Endothelial cell (in vitro differentiated cells): Measurements from ENCODE around the gene NOX1. TPM values are rescaled to one million over a fixed set of nuclear protein-coding genes. Genes with fewer than 3 reads are reported as not detected.
"Not testable (repeated sequence)": the region's sequence is repeated elsewhere in the genome, so short reads cannot be mapped to it uniquely, and the experiment has no call there.

Source experiments
- DNase-seq: peaks from one replicate; pipeline ENCODE4 v3.0.0; 2021; ENCODE audit warnings: low spot score
- H3K27ac Mint-ChIP-seq: one replicate; pipeline ENCODE4 v1.8.0; 2021; ENCODE audit warnings: mixed read lengths, inconsistent platforms; ENCODE audit not compliant: unreplicated experiment
- H3K27me3 Mint-ChIP-seq: one replicate; pipeline ENCODE4 v1.8.0; 2021; ENCODE audit warnings: mild to moderate bottlenecking, moderate library complexity, mixed read lengths, inconsistent platforms; ENCODE audit not compliant: unreplicated experiment
- H3K36me3 Mint-ChIP-seq: one replicate; pipeline ENCODE4 v1.8.0; 2021; ENCODE audit warnings: mild to moderate bottlenecking, low read depth, mixed read lengths, inconsistent platforms; ENCODE audit not compliant: unreplicated experiment
- H3K4me1 Mint-ChIP-seq: one replicate; pipeline ENCODE4 v1.8.0; 2021; ENCODE audit warnings: mild to moderate bottlenecking, mixed read lengths, inconsistent platforms; ENCODE audit not compliant: unreplicated experiment
- H3K4me3 Mint-ChIP-seq: one replicate; pipeline ENCODE4 v1.8.0; 2021; ENCODE audit warnings: mild to moderate bottlenecking, mixed read lengths, inconsistent platforms; ENCODE audit not compliant: unreplicated experiment
- H3K9me3 Mint-ChIP-seq: one replicate; pipeline ENCODE4 v1.8.0; 2021; ENCODE audit warnings: mixed read lengths, inconsistent platforms; ENCODE audit not compliant: unreplicated experiment
- total RNA-seq: library from RNA; stranded (reverse); fragmentation: NEBNext Ultra II Directional; extraction: Animal tissue kit (Norgen Biotek cat#: 25700); gene quantifications from one replicate; pipeline ENCODE4 v1.2.1, GENCODE V29; 2021; ENCODE audit not compliant: unreplicated experiment
- TF ChIP-seq, protein P1 (sequence below): fragments of 200-600 bp; sonication (generic); IDR thresholded peaks from one replicate; pipeline ENCODE4 v1.5.0; 2021; ENCODE audit warnings: antibody characterized with exemption; ENCODE audit not compliant: unreplicated experiment

The NOX1 gene
- total RNA-seq, 1 donor from 2014 or later: not detected

DNA sequence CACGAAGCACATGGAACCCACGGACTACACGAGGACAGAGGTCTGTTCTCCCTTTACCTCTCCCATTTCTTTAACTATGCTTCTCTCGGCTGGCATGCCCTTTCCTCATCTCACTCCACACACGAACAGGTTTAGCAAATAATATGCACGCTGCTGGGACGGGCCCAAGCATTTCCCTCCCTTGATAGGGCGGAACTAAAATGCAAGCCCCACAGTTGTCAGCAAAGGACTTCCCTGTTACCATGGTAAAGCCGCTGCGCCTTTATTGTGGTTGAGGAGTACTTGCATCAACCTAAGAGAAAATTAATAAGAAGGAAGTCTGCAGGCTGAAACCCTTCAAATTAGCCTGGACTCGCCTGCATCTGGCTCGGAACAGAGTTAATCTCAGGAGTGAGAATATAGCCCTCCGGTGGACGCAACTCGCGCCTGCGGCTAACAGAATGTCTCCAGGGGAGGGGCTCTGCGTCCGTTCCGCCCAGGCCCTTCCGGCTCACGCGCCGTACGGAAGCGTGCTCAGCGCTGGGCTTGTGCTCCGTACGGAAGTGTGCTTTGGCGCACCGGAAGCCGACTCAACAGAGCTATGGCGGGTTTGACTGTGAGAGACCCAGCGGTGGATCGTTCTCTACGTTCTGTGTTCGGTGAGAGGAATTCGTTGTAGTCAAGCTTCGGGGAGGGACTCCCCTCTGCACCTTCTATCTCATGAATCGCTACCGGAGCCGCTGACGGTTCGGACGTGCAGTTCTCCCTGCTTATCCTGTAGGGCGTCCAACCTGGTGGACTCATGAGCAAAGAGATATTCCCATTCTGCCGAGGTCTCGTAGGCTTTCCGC is 54.1 kb downstream of the NOX1 start, which contains the start of gene CSTF2:
TSS of gene CSTF2 (plus strand) at position 555 of the 830 bp plus-strand sequence. CDS start at position 581, 26 bp downstream.
- H3K9me3 Mint-ChIP-seq: no peaks in the 10 kb centered on the region
- TF ChIP-seq, protein P1, sequence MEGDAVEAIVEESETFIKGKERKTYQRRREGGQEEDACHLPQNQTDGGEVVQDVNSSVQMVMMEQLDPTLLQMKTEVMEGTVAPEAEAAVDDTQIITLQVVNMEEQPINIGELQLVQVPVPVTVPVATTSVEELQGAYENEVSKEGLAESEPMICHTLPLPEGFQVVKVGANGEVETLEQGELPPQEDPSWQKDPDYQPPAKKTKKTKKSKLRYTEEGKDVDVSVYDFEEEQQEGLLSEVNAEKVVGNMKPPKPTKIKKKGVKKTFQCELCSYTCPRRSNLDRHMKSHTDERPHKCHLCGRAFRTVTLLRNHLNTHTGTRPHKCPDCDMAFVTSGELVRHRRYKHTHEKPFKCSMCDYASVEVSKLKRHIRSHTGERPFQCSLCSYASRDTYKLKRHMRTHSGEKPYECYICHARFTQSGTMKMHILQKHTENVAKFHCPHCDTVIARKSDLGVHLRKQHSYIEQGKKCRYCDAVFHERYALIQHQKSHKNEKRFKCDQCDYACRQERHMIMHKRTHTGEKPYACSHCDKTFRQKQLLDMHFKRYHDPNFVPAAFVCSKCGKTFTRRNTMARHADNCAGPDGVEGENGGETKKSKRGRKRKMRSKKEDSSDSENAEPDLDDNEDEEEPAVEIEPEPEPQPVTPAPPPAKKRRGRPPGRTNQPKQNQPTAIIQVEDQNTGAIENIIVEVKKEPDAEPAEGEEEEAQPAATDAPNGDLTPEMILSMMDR: no peak

DNA sequence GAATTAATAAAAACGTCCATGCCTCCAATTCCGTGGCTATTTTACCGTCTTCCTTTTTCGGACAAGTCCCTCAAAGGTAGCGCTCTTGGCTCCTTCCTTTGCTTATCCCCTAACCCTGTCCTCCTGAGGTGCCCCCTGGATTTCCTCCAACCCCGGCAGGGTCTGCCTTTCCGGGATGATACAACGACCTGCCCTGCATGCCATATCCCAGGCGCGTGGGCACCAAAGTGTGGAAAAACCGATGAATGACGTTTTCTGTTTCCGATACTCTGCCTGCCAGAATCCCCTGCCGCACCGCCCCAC is 54.7 kb downstream of the NOX1 start:
- TF ChIP-seq, protein P1: no peak
- H3K4me1 Mint-ChIP-seq: peaks cover 8% of the 10 kb centered on the region
- H3K27ac Mint-ChIP-seq: peak overlapping the region; percentile 92
- H3K27me3 Mint-ChIP-seq: no peaks in the 10 kb centered on the region
- no peak for DNase-seq
- H3K4me3 Mint-ChIP-seq: peak overlapping the region; percentile 92
- H3K36me3 Mint-ChIP-seq: peaks cover 4% of the 10 kb centered on the region
- H3K9me3 Mint-ChIP-seq: no peaks in the 10 kb centered on the region

More for the DNA sequence above, 54.1 kb downstream of the NOX1 start, which contains the start of gene CSTF2:
- Mint-ChIP-seq H3K27ac (peak within 1 kb of the TSS; percentile 92), H3K4me3 (peak within 1 kb of the TSS; percentile 92), H3K36me3 (peaks cover 4% of the 10 kb centered on the region), H3K27me3 (no peaks in the 10 kb centered on the region), H3K4me1 (peaks cover 8% of the 10 kb centered on the region)
- DNase-seq: peak; percentile 67

DNA sequence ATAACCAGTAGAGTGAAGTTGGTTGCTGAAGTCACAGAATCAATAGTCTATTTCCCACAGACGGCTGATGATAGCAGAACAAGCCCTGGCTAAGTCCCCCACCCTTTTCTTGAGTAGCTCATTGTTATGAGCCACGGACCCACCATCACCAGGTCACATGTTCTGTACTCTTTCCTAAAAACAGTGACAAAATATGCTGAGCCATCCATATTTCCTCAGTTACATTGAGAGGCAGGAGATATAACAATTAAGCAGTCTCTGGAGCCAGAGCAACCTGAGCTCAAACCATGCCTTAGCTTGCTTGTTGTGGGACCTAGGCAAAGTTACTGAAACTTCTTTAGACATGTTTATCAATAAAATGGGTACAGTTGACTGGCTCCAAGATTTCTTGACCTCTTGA is 56.8 kb downstream of the NOX1 start:
- Mint-ChIP-seq H3K4me3 (no peak overlapping the region), H3K27ac (no peak overlapping the region), H3K4me1 (peaks cover 8% of the 10 kb centered on the region), H3K36me3 (no peaks in the 10 kb centered on the region), H3K27me3 (no peaks in the 10 kb centered on the region), H3K9me3 (no peaks in the 10 kb centered on the region)
- no peak for DNase-seq
- TF ChIP-seq, protein P1: no peak

DNA sequence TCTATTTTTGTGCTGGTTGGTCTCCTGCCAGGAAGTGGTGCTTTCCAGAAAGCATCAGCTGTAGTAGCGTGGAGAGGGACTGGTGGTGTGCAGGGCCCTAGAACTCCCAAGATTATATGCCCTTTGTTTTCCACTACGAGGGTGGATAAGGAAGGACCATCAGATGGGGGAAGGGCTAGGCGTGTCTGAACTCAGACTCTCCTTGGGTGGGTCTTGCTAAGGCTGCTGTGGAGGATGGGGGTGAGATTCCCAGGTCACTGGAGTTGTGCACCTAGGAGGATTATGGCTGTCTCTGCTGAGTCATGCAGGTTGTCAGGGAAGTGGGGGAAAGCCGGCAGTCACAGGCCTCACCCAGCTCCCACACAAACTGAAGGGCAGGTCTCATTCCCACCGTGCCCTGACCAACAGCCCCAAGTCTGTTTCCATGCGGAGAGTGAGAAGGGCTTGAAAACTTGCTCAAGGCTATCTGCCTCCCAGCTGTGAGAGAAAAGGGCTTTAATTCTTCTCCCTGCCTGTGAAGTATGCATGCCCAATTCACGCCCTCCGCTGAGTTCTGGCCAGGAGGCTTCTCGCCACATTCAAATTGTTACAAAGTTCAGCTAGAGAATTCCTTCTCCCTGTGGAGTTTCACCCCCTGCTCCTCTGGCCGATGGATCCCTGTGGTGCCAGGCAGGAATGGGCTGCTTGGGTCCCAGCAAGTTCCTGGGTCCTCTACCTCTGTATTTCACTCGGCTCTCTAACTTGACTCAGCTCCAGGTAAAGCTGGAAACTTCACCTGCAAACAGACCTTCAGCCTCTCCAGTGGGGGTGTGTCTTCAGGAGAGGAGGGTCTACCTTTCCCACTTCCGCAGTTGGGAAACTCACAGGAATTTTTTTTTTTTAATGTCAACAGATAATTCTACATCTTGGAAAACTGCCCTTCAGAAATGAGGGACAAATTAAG is 61.7 kb downstream of the NOX1 start:
- no peak overlapping the region for H3K4me3 Mint-ChIP-seq
- no peak overlapping the region for H3K27ac Mint-ChIP-seq
- H3K4me1 Mint-ChIP-seq: peaks cover 3% of the 10 kb centered on the region
- H3K36me3 Mint-ChIP-seq: no peaks in the 10 kb centered on the region
- DNase-seq: no peak
- H3K9me3 Mint-ChIP-seq: no peaks in the 10 kb centered on the region
- TF ChIP-seq, protein P1: no peak
- H3K27me3 Mint-ChIP-seq: no peaks in the 10 kb centered on the region

DNA sequence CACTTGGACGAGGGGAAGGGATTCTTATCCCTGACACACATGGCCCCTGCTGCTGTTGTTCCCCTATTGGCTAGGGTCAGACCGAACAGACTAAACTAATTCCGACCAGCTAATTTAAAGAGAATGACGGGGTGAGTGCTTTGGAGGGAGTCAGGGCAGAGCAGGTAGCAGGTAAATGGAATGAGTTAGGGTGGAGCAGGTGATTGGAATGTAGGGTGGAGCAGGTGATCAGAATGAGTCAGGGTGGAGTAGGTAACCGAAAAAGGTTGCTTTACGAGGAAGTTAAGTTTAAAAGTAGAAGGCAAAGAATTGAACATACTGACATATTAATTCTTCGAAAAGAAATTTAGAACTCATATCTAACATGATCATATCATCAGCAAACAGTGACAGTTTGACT is 65.9 kb downstream of the NOX1 start:
- DNase-seq, H3K4me1 Mint-ChIP-seq, H3K4me3 Mint-ChIP-seq, H3K9me3 Mint-ChIP-seq, H3K36me3 Mint-ChIP-seq, H3K27me3 Mint-ChIP-seq, H3K27ac Mint-ChIP-seq: not testable (repeated sequence)
